Measurements from ENCODE around the gene PDS5A. TPM values are rescaled to one million over a fixed set of nuclear protein-coding genes. Genes with fewer than 3 reads are reported as not detected.
"Not testable (repeated sequence)": the region's sequence is repeated elsewhere in the genome, so short reads cannot be mapped to it uniquely, and the experiment has no call there.

The PDS5A gene
- total RNA-seq, 2 donors from 2014 or later = 88.2 to 98.6 TPM

- Histone ChIP-seq H3K4me3 (ENCODE audit: low read length) (no peak overlapping the region), H3K27ac (ENCODE audit: low read depth, low read length) (no peak overlapping the region), H3K27me3 (ENCODE audit: control insufficient read depth, insufficient read depth, low read length, poor library complexity, severe bottlenecking) (no peaks in the 10 kb centered on the region), H3K4me1 (ENCODE audit: control insufficient read depth, insufficient read depth, low read length) (no peaks in the 10 kb centered on the region), H3K36me3 (ENCODE audit: control insufficient read depth, insufficient read depth, low read length) (no peaks in the 10 kb centered on the region), H3K9me3 (ENCODE audit: control insufficient read depth, low read length) (no peaks in the 10 kb centered on the region), H3K9ac (ENCODE audit: extremely low read depth, low read length, poor library complexity, severe bottlenecking) (no peak overlapping the region)
- Mint-ChIP-seq H3K36me3 (ENCODE audit: low read depth) (peaks cover 2% of the 10 kb centered on the region), H3K27me3 (ENCODE audit: insufficient read depth) (no peaks in the 10 kb centered on the region), H3K4me1 (no peaks in the 10 kb centered on the region), H3K9me3 (peaks cover 10% of the 10 kb centered on the region), H3K4me3 (no peak overlapping the region), H3K27ac (no peak overlapping the region)
- WGBS, 2 experiments (ENCODE audit: insufficient coverage in 1 of 2, insufficient read length in 1 of 2) = 96 to 98% methylated on average over 4 to 7 of the region's 7 CpGs
- TF ChIP-seq, protein P1, sequence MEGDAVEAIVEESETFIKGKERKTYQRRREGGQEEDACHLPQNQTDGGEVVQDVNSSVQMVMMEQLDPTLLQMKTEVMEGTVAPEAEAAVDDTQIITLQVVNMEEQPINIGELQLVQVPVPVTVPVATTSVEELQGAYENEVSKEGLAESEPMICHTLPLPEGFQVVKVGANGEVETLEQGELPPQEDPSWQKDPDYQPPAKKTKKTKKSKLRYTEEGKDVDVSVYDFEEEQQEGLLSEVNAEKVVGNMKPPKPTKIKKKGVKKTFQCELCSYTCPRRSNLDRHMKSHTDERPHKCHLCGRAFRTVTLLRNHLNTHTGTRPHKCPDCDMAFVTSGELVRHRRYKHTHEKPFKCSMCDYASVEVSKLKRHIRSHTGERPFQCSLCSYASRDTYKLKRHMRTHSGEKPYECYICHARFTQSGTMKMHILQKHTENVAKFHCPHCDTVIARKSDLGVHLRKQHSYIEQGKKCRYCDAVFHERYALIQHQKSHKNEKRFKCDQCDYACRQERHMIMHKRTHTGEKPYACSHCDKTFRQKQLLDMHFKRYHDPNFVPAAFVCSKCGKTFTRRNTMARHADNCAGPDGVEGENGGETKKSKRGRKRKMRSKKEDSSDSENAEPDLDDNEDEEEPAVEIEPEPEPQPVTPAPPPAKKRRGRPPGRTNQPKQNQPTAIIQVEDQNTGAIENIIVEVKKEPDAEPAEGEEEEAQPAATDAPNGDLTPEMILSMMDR (conservative IDR thresholded peaks at IDR 0.05) = no peak
- no peak for DNase-seq
Measured at GRCh38 chr4:39814403-39815185, 163.1 kb downstream of the PDS5A start.

DNA sequence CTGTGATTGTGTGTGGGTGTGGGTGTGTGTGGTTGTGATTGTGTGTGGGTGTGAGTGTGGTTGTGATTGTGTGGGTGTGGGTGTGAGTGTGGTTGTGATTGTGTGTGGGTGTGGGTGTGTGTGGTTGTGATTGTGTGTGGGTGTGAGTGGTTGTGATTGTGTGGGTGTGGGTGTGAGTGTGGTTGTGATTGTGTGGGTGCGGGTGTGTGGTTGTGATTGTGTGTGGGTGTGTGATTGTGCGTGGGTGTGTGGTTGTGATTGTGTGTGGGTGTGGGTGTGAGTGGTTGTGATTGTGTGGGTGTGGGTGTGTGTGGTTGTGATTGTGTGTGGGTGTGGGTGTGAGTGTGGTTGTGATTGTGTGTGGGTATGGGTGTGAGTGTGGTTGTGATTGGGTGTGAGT is 163.9 kb downstream of the PDS5A start:
- 31 to 60% methylated on average over 1 to 2 of the region's 2 CpGs for WGBS, 2 experiments (ENCODE audit: insufficient coverage in 1 of 2, insufficient read length in 1 of 2)
- not testable (repeated sequence) for H3K9me3 ChIP-seq (ENCODE audit: control insufficient read depth, low read length); H3K4me3 ChIP-seq (ENCODE audit: low read length); H3K27me3 Mint-ChIP-seq (ENCODE audit: insufficient read depth); H3K36me3 ChIP-seq (ENCODE audit: control insufficient read depth, insufficient read depth, low read length); H3K27ac Mint-ChIP-seq; H3K9ac ChIP-seq (ENCODE audit: extremely low read depth, low read length, poor library complexity, severe bottlenecking); H3K4me1 ChIP-seq (ENCODE audit: control insufficient read depth, insufficient read depth, low read length); H3K4me3 Mint-ChIP-seq; H3K4me1 Mint-ChIP-seq; DNase-seq; H3K27me3 ChIP-seq (ENCODE audit: control insufficient read depth, insufficient read depth, low read length, poor library complexity, severe bottlenecking); H3K36me3 Mint-ChIP-seq (ENCODE audit: low read depth); H3K27ac ChIP-seq (ENCODE audit: low read depth, low read length)
- peaks cover 10% of the 10 kb centered on the region for H3K9me3 Mint-ChIP-seq

DNA sequence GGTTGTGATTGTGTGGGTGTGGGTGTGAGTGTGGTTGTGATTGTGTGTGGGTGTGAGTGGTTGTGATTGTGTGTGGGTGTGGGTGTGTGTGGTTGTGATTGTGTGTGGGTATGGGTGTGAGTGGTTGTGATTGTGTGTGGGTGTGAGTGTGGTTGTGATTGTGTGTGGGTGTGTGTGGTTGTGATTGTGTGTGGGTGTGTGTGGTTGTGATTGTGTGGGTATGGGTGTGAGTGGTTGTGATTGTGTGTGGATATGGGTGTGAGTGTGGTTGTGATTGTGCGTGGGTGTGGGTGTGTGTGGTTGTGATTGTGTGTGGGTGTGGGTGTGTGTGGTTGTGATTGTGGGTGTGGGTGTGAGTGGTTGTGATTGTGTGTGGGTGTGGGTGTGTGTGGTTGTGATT is 164.7 kb downstream of the PDS5A start:
- H3K4me1 Mint-ChIP-seq = not testable (repeated sequence)
- WGBS, 2 experiments (ENCODE audit: insufficient coverage in 1 of 2, insufficient read length in 1 of 2) = no CpG with 5 or more reads among the region's 1 CpG

GRCh38 chr4:39812500-39812899 is 165.2 kb downstream of the PDS5A start:
- Mint-ChIP-seq H3K27ac (no peak overlapping the region), H3K27me3 (ENCODE audit: insufficient read depth) (no peaks in the 10 kb centered on the region), H3K4me3 (no peak overlapping the region), H3K9me3 (peaks cover 10% of the 10 kb centered on the region), H3K4me1 (no peaks in the 10 kb centered on the region), H3K36me3 (ENCODE audit: low read depth) (peaks cover 2% of the 10 kb centered on the region)
- no peaks in the 10 kb centered on the region for H3K4me1 ChIP-seq (ENCODE audit: control insufficient read depth, insufficient read depth, low read length)
- 91 to 93% methylated on average over 5 to 6 of the region's 6 CpGs for WGBS, 2 experiments (ENCODE audit: insufficient coverage in 1 of 2, insufficient read length in 1 of 2)
- no peaks in the 10 kb centered on the region for H3K9me3 ChIP-seq (ENCODE audit: control insufficient read depth, low read length)
- no peak overlapping the region for H3K4me3 ChIP-seq (ENCODE audit: low read length)
- TF ChIP-seq, protein P1 (conservative IDR thresholded peaks at IDR 0.05) = no peak
- H3K27ac ChIP-seq (ENCODE audit: low read depth, low read length) = no peak overlapping the region
- peak; percentile 41 for DNase-seq
- no peak overlapping the region for H3K9ac ChIP-seq (ENCODE audit: extremely low read depth, low read length, poor library complexity, severe bottlenecking)
- H3K27me3 ChIP-seq (ENCODE audit: control insufficient read depth, insufficient read depth, low read length, poor library complexity, severe bottlenecking) = no peaks in the 10 kb centered on the region
- H3K36me3 ChIP-seq (ENCODE audit: control insufficient read depth, insufficient read depth, low read length) = no peaks in the 10 kb centered on the region

More for the DNA sequence above, 164.7 kb downstream of the PDS5A start:
- DNase-seq; H3K4me3 ChIP-seq (ENCODE audit: low read length); H3K27ac ChIP-seq (ENCODE audit: low read depth, low read length); H3K9me3 ChIP-seq (ENCODE audit: control insufficient read depth, low read length); H3K27me3 ChIP-seq (ENCODE audit: control insufficient read depth, insufficient read depth, low read length, poor library complexity, severe bottlenecking); H3K4me3 Mint-ChIP-seq; H3K36me3 Mint-ChIP-seq (ENCODE audit: low read depth); H3K9ac ChIP-seq (ENCODE audit: extremely low read depth, low read length, poor library complexity, severe bottlenecking); H3K36me3 ChIP-seq (ENCODE audit: control insufficient read depth, insufficient read depth, low read length); H3K27me3 Mint-ChIP-seq (ENCODE audit: insufficient read depth); H3K27ac Mint-ChIP-seq; H3K4me1 ChIP-seq (ENCODE audit: control insufficient read depth, insufficient read depth, low read length): not testable (repeated sequence)
- peaks cover 10% of the 10 kb centered on the region for H3K9me3 Mint-ChIP-seq

Data from endodermal cell (in vitro differentiated cells).